Measurements from ENCODE around the gene RAB31. TPM values are rescaled to one million over a fixed set of nuclear protein-coding genes. Genes with fewer than 3 reads are reported as not detected.

Gene RAB31
- polyA plus RNA-seq (2011; rRNA removed) (30.5 and 37.2 TPM in 2 replicates), polyA minus RNA-seq (2011; rRNA and poly(A)+ RNA removed) (25.3 and 44.7 TPM in 2 replicates)

GRCh38 chr18:9708057-9708433 lies at the start of gene RAB31:
Gene RAB31 (plus strand): TSS chr18:9708301. CDS start chr18:9708406, 105 bp downstream.
- Histone ChIP-seq H3K4me3 (ENCODE audit: low read depth, low read length) (peak within 1 kb of the TSS; percentile 69), H3K27me3 (ENCODE audit: control insufficient read depth, insufficient read depth, low read length) (no peaks in the 10 kb centered on the region), H3K36me3 (ENCODE audit: control insufficient read depth, insufficient read depth, low read length) (no peaks in the 10 kb centered on the region)
- TF ChIP-seq CTCF (IDR thresholded peaks at IDR 0.05; ENCODE audit: insufficient read depth, low read depth, low read length): no peak
- ChIA-PET CTCF (interaction anchor here (0.7 kb wide), 1 partner anchor 243 kb away, joined by 3 read pairs; no protein-coding TSS in a partner anchor), POLR2A (interaction anchor here (0.8 kb wide), 1 partner anchor 425 kb away, joined by 4 read pairs; no protein-coding TSS in a partner anchor)
- no peak for DNase-seq (ENCODE audit: low read depth)

GRCh38 chr18:9659499-9660375 lies 48.4 kb upstream of the RAB31 start:
- no peak for TF ChIP-seq CTCF (IDR thresholded peaks at IDR 0.05; ENCODE audit: insufficient read depth, low read depth, low read length)
- no peaks in the 10 kb centered on the region for H3K27me3 ChIP-seq (ENCODE audit: control insufficient read depth, insufficient read depth, low read length)
- H3K4me3 ChIP-seq (ENCODE audit: low read depth, low read length): no peak overlapping the region
- DNase-seq (ENCODE audit: low read depth): no peak
- CTCF ChIA-PET: interaction anchor here (1.0 to 3.9 kb wide), 5 partner anchors 8 to 588 kb away, joined by 3 to 20 read pairs (median 4); no protein-coding TSS in a partner anchor
- no peaks in the 10 kb centered on the region for H3K36me3 ChIP-seq (ENCODE audit: control insufficient read depth, insufficient read depth, low read length)
- POLR2A ChIA-PET: no interaction called here

- no peak for DNase-seq (ENCODE audit: low read depth)
- no peaks in the 10 kb centered on the region for H3K27me3 ChIP-seq (ENCODE audit: control insufficient read depth, insufficient read depth, low read length)
- TF ChIP-seq CTCF (IDR thresholded peaks at IDR 0.05; ENCODE audit: insufficient read depth, low read depth, low read length): peak; percentile 38
- ChIA-PET POLR2A (no interaction called here), CTCF (interaction anchor here (0.6 to 3.9 kb wide), 12 partner anchors 9 to 590 kb away, joined by 3 to 20 read pairs (median 4); no protein-coding TSS in a partner anchor)
- H3K36me3 ChIP-seq (ENCODE audit: control insufficient read depth, insufficient read depth, low read length): no peaks in the 10 kb centered on the region
- H3K4me3 ChIP-seq (ENCODE audit: low read depth, low read length): no peak overlapping the region
These were observed 46.5 kb upstream of the RAB31 start for GRCh38 chr18:9661564-9661963.

- no peak for DNase-seq (ENCODE audit: low read depth)
- Histone ChIP-seq H3K4me3 (ENCODE audit: low read depth, low read length) (no peak overlapping the region), H3K27me3 (ENCODE audit: control insufficient read depth, insufficient read depth, low read length) (no peaks in the 10 kb centered on the region), H3K36me3 (ENCODE audit: control insufficient read depth, insufficient read depth, low read length) (no peaks in the 10 kb centered on the region)
- ChIA-PET CTCF (interaction anchor here (0.9 kb wide), 1 partner anchor 51 kb away, joined by 3 read pairs; no protein-coding TSS in a partner anchor), POLR2A (no interaction called here)
- TF ChIP-seq CTCF (IDR thresholded peaks at IDR 0.05; ENCODE audit: insufficient read depth, low read depth, low read length): no peak
These were observed 44.7 kb upstream of the RAB31 start for GRCh38 chr18:9663377-9663776.

GRCh38 chr18:9665314-9665713 lies 42.8 kb upstream of the RAB31 start:
- DNase-seq (ENCODE audit: low read depth): no peak
- Histone ChIP-seq H3K36me3 (ENCODE audit: control insufficient read depth, insufficient read depth, low read length) (no peaks in the 10 kb centered on the region), H3K4me3 (ENCODE audit: low read depth, low read length) (no peak overlapping the region), H3K27me3 (ENCODE audit: control insufficient read depth, insufficient read depth, low read length) (no peaks in the 10 kb centered on the region)
- POLR2A ChIA-PET: no interaction called here
- CTCF ChIA-PET: interaction anchor here (1.8 kb wide), 1 partner anchor 90 kb away, joined by 7 read pairs; no protein-coding TSS in a partner anchor
- no peak for TF ChIP-seq CTCF (IDR thresholded peaks at IDR 0.05; ENCODE audit: insufficient read depth, low read depth, low read length)
